GM12878 (cell line): ENCODE data around the gene SERPINB10. TPM values are rescaled to one million over a fixed set of nuclear protein-coding genes. Genes with fewer than 3 reads are reported as not detected.

Experiments used
- ATAC-seq: fragments of 200-7000 bp; cut with Tn5 transposase; 3 replicates; pipeline ENCODE4 v1.9.1; 2020; ENCODE audit warnings: mild to moderate bottlenecking, moderate library complexity
- BruUV-seq: library from RNA; stranded (reverse); fragments of 400-500 nt; replicated peaks from 2 replicates; lab custom pipeline; 2021; lab: Mats Ljungman, UMichigan
- CTCF ChIA-PET: fragments of 300-600 bp; sonication (Branson Sonifier 250); formaldehyde crosslinking; extraction: SDS; loops from one replicate; lab custom pipeline; 2021; ENCODE audit warnings: inconsistent platforms; lab: Yijun Ruan, JAX
- POLR2A ChIA-PET: fragments of 350-600 bp; formaldehyde crosslinking; extraction: SDS; loops from one replicate; lab custom pipeline; 2021; ENCODE audit warnings: inconsistent platforms; lab: Charles Lee
- RAD21 ChIA-PET: fragments of 300-600 bp; sonication (Branson Sonifier 250); formaldehyde crosslinking; loops from one replicate; lab custom pipeline; 2023; ENCODE audit warnings: antibody characterized with exemption; ENCODE audit not compliant: unreplicated experiment; lab: Charles Lee
- SMC1A ChIA-PET: fragments of 300-600 bp; sonication (Branson Sonifier 250); formaldehyde crosslinking; loops from one replicate; lab custom pipeline; 2023; ENCODE audit not compliant: unreplicated experiment, uncharacterized antibody; lab: Charles Lee
- DNase-seq: peaks from one replicate; pipeline ENCODE4 v3.0.0-alpha.2; 2011; ENCODE audit warnings: low read depth, low spot score
- FAIRE-seq: peaks from 3 replicates; lab custom pipeline; 2011; peaks lifted over from hg19 to GRCh38; lab: Jason Lieb, UNC
- H2AFZ ChIP-seq: 2 replicates; pipeline ENCODE4 v1.6.0; 2011; ENCODE audit warnings: low read depth, low read length, control low read depth; ENCODE audit not compliant: control insufficient read depth
- H3K27ac ChIP-seq: 2 replicates; pipeline ENCODE4 v1.5.1; 2011; ENCODE audit warnings: control low read depth; ENCODE audit not compliant: control insufficient read depth, insufficient read depth
- H3K27me3 ChIP-seq, 2 experiments: replicated peaks in 1 of 2; 2 replicates each; pipeline versions ENCODE4 v1.6.0 to v1.6.1; 2011; ENCODE audit warnings: low read length in 1 of 2; ENCODE audit not compliant: control insufficient read depth in 2 of 2, insufficient read depth in 2 of 2
- H3K36me3 ChIP-seq, 2 experiments: 2 replicates each; pipeline ENCODE4 v1.5.1; 2011; ENCODE audit warnings: low read length in 1 of 2; ENCODE audit not compliant: control insufficient read depth in 2 of 2, insufficient read depth in 2 of 2
- H3K4me1 ChIP-seq: 2 replicates; pipeline ENCODE4 v1.6.1; 2011; ENCODE audit warnings: mild to moderate bottlenecking, low read length, moderate library complexity, mixed read lengths; ENCODE audit not compliant: control insufficient read depth, insufficient read depth
- H3K4me2 ChIP-seq: 2 replicates; pipeline ENCODE4 v1.6.0; 2011; ENCODE audit warnings: control low read depth; ENCODE audit not compliant: control insufficient read depth, insufficient read depth
- H3K4me3 ChIP-seq: fragments of 200-600 bp; sonication (generic); 2 replicates; pipeline ENCODE4 v1.5.1; 2016
- H3K79me2 ChIP-seq: 2 replicates; pipeline ENCODE4 v1.6.0; 2011; ENCODE audit warnings: low read length; ENCODE audit not compliant: control insufficient read depth, insufficient read depth
- H3K9ac ChIP-seq: 2 replicates; pipeline ENCODE4 v1.8.0; 2011; ENCODE audit warnings: low read length, control low read depth, mixed read lengths; ENCODE audit not compliant: control insufficient read depth, insufficient read depth
- H3K9me3 ChIP-seq: replicated peaks from 3 replicates; pipeline ENCODE4 v1.5.1; 2011; ENCODE audit warnings: mild to moderate bottlenecking, low read length; ENCODE audit not compliant: control insufficient read depth, insufficient read depth
- H4K20me1 ChIP-seq: 2 replicates; pipeline ENCODE4 v1.6.0; 2011; ENCODE audit not compliant: control insufficient read depth, insufficient read depth
- FOS ChIP-seq: IDR thresholded peaks from 3 replicates; pipeline ENCODE4 v1.6.1; 2011; ENCODE audit warnings: borderline replicate concordance; ENCODE audit not compliant: insufficient read length; ENCODE audit errors: extremely low read depth
- SPI1 ChIP-seq: IDR thresholded peaks from 2 replicates; pipeline ENCODE4 v1.6.1; 2011; ENCODE audit warnings: low read depth, mild to moderate bottlenecking, low read length, moderate library complexity, borderline replicate concordance; ENCODE audit not compliant: insufficient read depth
- USF2 ChIP-seq: IDR thresholded peaks from 2 replicates; pipeline ENCODE4 v1.6.1; 2011; ENCODE audit warnings: low read depth, low read length, improper control_type of control experiment, borderline replicate concordance
- WGBS: methylation state at CpG from one replicate; pipeline ENCODE4 v1.1.6; 2016; ENCODE audit warnings: low lambda C conversion rate; ENCODE audit not compliant: insufficient replicate concordance, insufficient coverage; ENCODE audit errors: missing lambda C conversion rate; 5-methylcytosine and 5-hydroxymethylcytosine counted together
- in situ Hi-C: fragments of 300-500 bp; cut with MboI; formaldehyde crosslinking; loops from 9 replicates; pipeline ENCODE4 v1.14.3; 2018; ENCODE audit warnings: mixed read lengths
- intact Hi-C: fragments of 100-400 bp; cut with micrococcal nuclease; formaldehyde crosslinking; loops from one replicate; pipeline ENCODE4 v1.14.2; 2022; ENCODE audit not compliant: unreplicated experiment
- polyA plus RNA-seq, 11 experiments: library from polyadenylated mRNA; depleted of rRNA in 4 of 11; unstranded in 6 of 11; stranded (reverse) in 5 of 11; fragments of >200 nt; fragmentation: Nextera tagmentation in 4 of 11; fragmentation: Illumina TruSeq in 1 of 11; extraction: Ambion mirVana in 4 of 11; extraction: Trizol in 1 of 11; gene quantifications; 1 replicate in 1 of 11; 2 replicates in 10 of 11; pipeline versions ENCODE4 v1.2.1 to v1.2.3, GENCODE V29; 2011 to 2016; ENCODE audit warnings: inconsistent platforms in 2 of 11, missing spikeins in 2 of 11, low read depth in 1 of 11
- total RNA-seq, 4 experiments: library from RNA; depleted of rRNA in 3 of 4; stranded (reverse); fragments of >200 nt in 3 of 4; fragmentation: Illumina TruSeq in 1 of 4; extraction: Trizol in 1 of 4; gene quantifications; 2 replicates each; pipeline versions ENCODE4 v1.2.1 to v1.2.3, GENCODE V29; 2013 to 2021

The SERPINB10 gene
- total and polyA plus RNA-seq, 10 of the 15 experiments (the other 5 are each of a cell fraction or from before 2014, with no cell fraction given), result 12.0 to 83.5 (median 24.1) TPM

DNA sequence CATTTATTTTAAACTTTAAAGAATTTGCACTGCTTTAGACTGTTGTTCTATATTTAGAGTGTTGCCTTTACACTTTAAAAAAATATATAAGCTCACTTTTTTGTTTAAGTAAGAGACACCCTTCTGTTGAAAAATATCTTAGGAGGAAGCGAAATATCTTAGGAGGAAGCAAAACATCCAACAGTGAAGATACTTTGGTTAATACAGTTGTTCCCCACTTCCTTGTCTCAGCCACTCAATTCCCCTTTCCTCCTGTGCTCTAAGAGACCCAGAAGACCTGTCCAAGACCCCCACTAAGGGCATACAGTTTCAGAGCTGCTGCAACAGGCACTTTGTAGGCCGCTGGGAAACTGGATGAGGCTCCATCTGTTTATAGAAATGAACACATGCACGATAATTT is 67.9 kb downstream of the SERPINB10 start:
- Histone ChIP-seq H4K20me1 (0 out of 2 replicates have a peak, but pooled peaks cover 3% of the 10 kb centered on the region), H3K9ac (no peak overlapping the region), H3K4me1 (peaks cover 6% of the 10 kb centered on the region; the same call in 1 of the 2 replicates), H3K4me2 (no peak overlapping the region), H3K36me3 (peaks cover 1 to 2% of the 10 kb centered on the region in 2 experiments; a peak in 2 of 4 replicates), H3K27ac (no peak overlapping the region), H3K4me3 (no peak overlapping the region), H3K27me3 (no peaks in the 10 kb centered on the region), H3K9me3 (peaks cover 1% of the 10 kb centered on the region; the same call in 1 of the 3 replicates), H3K79me2 (peaks cover 14% of the 10 kb centered on the region), H2AFZ (no peak overlapping the region)
- ChIA-PET CTCF (interaction anchor here (0.7 to 5.5 kb wide), 21 partner anchors 8 to 450 kb away, joined by 3 to 60 read pairs (median 5); partner anchors contain the start of genes SERPINB10 and SERPINB2), POLR2A (interaction anchor here (0.6 to 0.7 kb wide), 3 partner anchors 39 to 66 kb away, joined by 3 to 4 read pairs (median 3); no protein-coding TSS in a partner anchor), SMC1A (interaction anchor here (1.1 to 5.8 kb wide), 12 partner anchors 9 to 458 kb away, joined by 3 to 47 read pairs (median 6); partner anchors contain the start of gene SERPINB10), RAD21 (interaction anchor here (1.2 to 2.3 kb wide), 4 partner anchors 11 to 39 kb away, joined by 3 to 21 read pairs (median 6); no protein-coding TSS in a partner anchor)
- FAIRE-seq (no peak), DNase-seq (no peak), ATAC-seq (peak; percentile 25)
- 66% methylated on average over 3 of the region's 3 CpGs for WGBS
- intact Hi-C loops, result loop anchor here (1.0 to 5.0 kb wide), 3 partner anchors 84 to 458 kb away; no protein-coding TSS in a partner anchor
- BruUV-seq, result no TSS peak
- TF ChIP-seq FOS (no peak), SPI1 (peak; percentile 78), USF2 (no peak)
- in situ Hi-C loops, result loop anchor here (5.0 to 25.0 kb wide), 2 partner anchors 83 to 463 kb away; no protein-coding TSS in a partner anchor
